ENCODE results near the gene ZNF597. TPM values are rescaled to one million over a fixed set of nuclear protein-coding genes. Genes with fewer than 3 reads are reported as not detected.
A peak's percentile ranks its signal among the peaks of the same experiment; 100 is the strongest.

Gene ZNF597
- total RNA-seq, 1 experiment from 2014 or later: 5.6 TPM

- peak; percentile 83 for DNase-seq (ENCODE audit: extremely low read depth, low read depth)
These were observed 14.3 kb upstream of the ZNF597 start for GRCh38 chr16:3457434-3458252.

- no peak for DNase-seq (ENCODE audit: extremely low read depth, low read depth)
These were observed 11.4 kb upstream of the ZNF597 start for GRCh38 chr16:3454631-3455147.

GRCh38 chr16:3454093-3454492 lies 10.8 kb upstream of the ZNF597 start:
- no peak for DNase-seq (ENCODE audit: extremely low read depth, low read depth)

- DNase-seq (ENCODE audit: extremely low read depth, low read depth): peak; percentile 17
These were observed 706 bp upstream of the ZNF597 start for GRCh38 chr16:3444032-3444388.

GRCh38 chr16:3439637-3440036 lies 3.7 kb downstream of the ZNF597 start:
- no peak for DNase-seq (ENCODE audit: extremely low read depth, low read depth)

- DNase-seq (ENCODE audit: extremely low read depth, low read depth): no peak
These were observed 8.9 kb downstream of the ZNF597 start for GRCh38 chr16:3434373-3434772.

GRCh38 chr16:3431779-3432219 lies 11.5 kb downstream of the ZNF597 start:
- DNase-seq (ENCODE audit: extremely low read depth, low read depth): no peak

- DNase-seq (ENCODE audit: extremely low read depth, low read depth): no peak
These were observed 29.4 kb downstream of the ZNF597 start for GRCh38 chr16:3413730-3414379.

GRCh38 chr16:3408561-3409197 lies 34.6 kb downstream of the ZNF597 start:
- no peak for DNase-seq (ENCODE audit: extremely low read depth, low read depth)

GRCh38 chr16:3401719-3402397 lies 41.4 kb downstream of the ZNF597 start:
- DNase-seq (ENCODE audit: extremely low read depth, low read depth): no peak

GRCh38 chr16:3400779-3401688 lies 42.3 kb downstream of the ZNF597 start, which contains the start of the genes ZNF174 and ZSCAN32:
TSS of gene ZNF174 (plus strand) at chr16:3401215. CDS start at chr16:3402005, 790 bp downstream.
TSS of gene ZSCAN32 (minus strand) at chr16:3401004. CDS start at chr16:3397557, 3,447 bp downstream.
- peak; percentile 99 for DNase-seq (ENCODE audit: extremely low read depth, low read depth)

- no peak for DNase-seq (ENCODE audit: extremely low read depth, low read depth)
These were observed 42.9 kb downstream of the ZNF597 start for GRCh38 chr16:3400446-3400778.

- no peak for DNase-seq (ENCODE audit: extremely low read depth, low read depth)
These were observed 53.5 kb downstream of the ZNF597 start for GRCh38 chr16:3389663-3390338.

- DNase-seq (ENCODE audit: extremely low read depth, low read depth): no peak
These were observed 55.0 kb downstream of the ZNF597 start for GRCh38 chr16:3388325-3388724.

- DNase-seq (ENCODE audit: extremely low read depth, low read depth): no peak
These were observed 60.3 kb downstream of the ZNF597 start for GRCh38 chr16:3383045-3383448.

Data from NCI-H460 (cell line).